ENCODE data around the gene PIK3R4. TPM values are rescaled to one million over a fixed set of nuclear protein-coding genes. Genes with fewer than 3 reads are reported as not detected.

The PIK3R4 gene
- total RNA-seq, 1 donor from 2014 or later: 21.9 TPM

DNA sequence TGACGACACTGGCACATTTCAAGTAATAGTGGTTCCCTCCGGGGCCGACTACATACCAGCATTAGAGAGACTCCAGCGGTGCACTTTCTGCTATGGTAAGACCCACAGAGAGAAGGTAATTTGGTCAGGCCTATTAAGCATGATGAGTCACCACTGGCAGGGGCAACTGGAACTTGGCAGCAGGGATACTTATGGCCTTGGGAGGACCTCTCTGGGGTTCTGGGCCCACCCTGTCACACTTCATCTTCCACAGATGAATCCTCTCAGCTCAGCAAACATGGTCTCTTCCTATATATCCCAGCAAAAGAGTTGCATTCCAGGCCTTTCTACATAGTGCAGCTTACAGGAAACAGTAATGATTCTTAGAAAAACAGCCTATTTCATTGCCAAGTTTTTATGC is 88.0 kb downstream of the PIK3R4 start:
- H3K27me3 Mint-ChIP-seq (ENCODE audit: unreplicated experiment): no peaks in the 10 kb centered on the region
- no peak overlapping the region for H3K4me3 Mint-ChIP-seq (ENCODE audit: unreplicated experiment)
- TF ChIP-seq, protein P1, sequence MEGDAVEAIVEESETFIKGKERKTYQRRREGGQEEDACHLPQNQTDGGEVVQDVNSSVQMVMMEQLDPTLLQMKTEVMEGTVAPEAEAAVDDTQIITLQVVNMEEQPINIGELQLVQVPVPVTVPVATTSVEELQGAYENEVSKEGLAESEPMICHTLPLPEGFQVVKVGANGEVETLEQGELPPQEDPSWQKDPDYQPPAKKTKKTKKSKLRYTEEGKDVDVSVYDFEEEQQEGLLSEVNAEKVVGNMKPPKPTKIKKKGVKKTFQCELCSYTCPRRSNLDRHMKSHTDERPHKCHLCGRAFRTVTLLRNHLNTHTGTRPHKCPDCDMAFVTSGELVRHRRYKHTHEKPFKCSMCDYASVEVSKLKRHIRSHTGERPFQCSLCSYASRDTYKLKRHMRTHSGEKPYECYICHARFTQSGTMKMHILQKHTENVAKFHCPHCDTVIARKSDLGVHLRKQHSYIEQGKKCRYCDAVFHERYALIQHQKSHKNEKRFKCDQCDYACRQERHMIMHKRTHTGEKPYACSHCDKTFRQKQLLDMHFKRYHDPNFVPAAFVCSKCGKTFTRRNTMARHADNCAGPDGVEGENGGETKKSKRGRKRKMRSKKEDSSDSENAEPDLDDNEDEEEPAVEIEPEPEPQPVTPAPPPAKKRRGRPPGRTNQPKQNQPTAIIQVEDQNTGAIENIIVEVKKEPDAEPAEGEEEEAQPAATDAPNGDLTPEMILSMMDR (IDR thresholded peaks at IDR 0.05): no peak
- H3K27ac Mint-ChIP-seq (ENCODE audit: unreplicated experiment): peak overlapping the region; percentile 15
- peaks cover 2% of the 10 kb centered on the region for H3K36me3 Mint-ChIP-seq (ENCODE audit: unreplicated experiment)
- no peaks in the 10 kb centered on the region for H3K9me3 Mint-ChIP-seq (ENCODE audit: unreplicated experiment)
- H3K4me1 Mint-ChIP-seq (ENCODE audit: unreplicated experiment): peaks cover 13% of the 10 kb centered on the region
- DNase-seq (ENCODE audit: extremely low spot score, unreplicated experiment): no peak

DNA sequence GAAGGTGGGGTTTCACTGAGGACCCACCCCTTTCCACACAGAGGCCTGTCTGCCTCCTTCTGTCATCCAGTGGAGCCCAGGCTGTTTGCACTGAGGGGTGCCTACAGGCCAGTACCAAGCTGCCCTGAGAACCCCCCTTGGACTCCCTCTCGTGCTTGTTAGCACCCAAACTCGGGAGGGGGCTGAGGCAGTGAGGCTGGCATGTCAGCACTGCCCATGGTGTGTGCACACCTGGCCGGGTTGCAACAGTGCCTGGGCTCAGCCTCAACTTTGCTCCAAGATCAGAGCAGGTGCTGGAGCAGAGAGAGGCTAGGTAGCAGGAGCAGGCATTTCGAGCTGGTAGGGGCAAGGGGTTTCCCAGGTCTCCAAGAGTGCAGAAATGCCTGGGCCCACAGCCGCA is 90.0 kb downstream of the PIK3R4 start:
- no peak for DNase-seq (ENCODE audit: extremely low spot score, unreplicated experiment)
- H3K9me3 Mint-ChIP-seq (ENCODE audit: unreplicated experiment): no peaks in the 10 kb centered on the region

DNA sequence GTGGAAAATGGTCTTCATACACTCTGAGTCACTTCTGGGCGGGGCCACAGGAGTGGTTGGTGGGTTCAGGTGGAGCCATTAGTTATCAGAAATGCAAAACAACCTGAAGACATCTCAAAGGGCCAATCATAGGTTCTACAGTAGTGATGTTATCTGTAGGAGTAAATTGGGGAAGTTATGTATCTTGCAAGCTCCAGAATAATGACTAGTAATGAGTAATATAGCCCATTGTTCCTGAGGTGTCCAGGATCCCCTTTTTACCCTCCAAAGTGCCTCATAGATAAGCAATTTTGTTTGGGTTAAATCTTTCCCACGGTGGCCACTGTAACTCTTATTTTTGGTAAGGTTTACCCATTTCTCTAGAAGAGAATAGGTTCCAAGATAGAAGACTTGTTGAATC is 91.7 kb downstream of the PIK3R4 start:
- Mint-ChIP-seq H3K27ac (ENCODE audit: unreplicated experiment) (no peak overlapping the region), H3K36me3 (ENCODE audit: unreplicated experiment) (no peaks in the 10 kb centered on the region), H3K4me1 (ENCODE audit: unreplicated experiment) (peaks cover 7% of the 10 kb centered on the region), H3K4me3 (ENCODE audit: unreplicated experiment) (no peak overlapping the region), H3K9me3 (ENCODE audit: unreplicated experiment) (no peaks in the 10 kb centered on the region), H3K27me3 (ENCODE audit: unreplicated experiment) (no peaks in the 10 kb centered on the region)
- TF ChIP-seq, protein P1 (IDR thresholded peaks at IDR 0.05): no peak
- DNase-seq (ENCODE audit: extremely low spot score, unreplicated experiment): no peak

More for the DNA sequence above, 90.0 kb downstream of the PIK3R4 start:
- Mint-ChIP-seq H3K27ac (ENCODE audit: unreplicated experiment) (no peak overlapping the region), H3K36me3 (ENCODE audit: unreplicated experiment) (no peaks in the 10 kb centered on the region), H3K4me3 (ENCODE audit: unreplicated experiment) (no peak overlapping the region), H3K4me1 (ENCODE audit: unreplicated experiment) (peaks cover 12% of the 10 kb centered on the region), H3K27me3 (ENCODE audit: unreplicated experiment) (no peaks in the 10 kb centered on the region)
- TF ChIP-seq, protein P1 (IDR thresholded peaks at IDR 0.05): no peak

DNA sequence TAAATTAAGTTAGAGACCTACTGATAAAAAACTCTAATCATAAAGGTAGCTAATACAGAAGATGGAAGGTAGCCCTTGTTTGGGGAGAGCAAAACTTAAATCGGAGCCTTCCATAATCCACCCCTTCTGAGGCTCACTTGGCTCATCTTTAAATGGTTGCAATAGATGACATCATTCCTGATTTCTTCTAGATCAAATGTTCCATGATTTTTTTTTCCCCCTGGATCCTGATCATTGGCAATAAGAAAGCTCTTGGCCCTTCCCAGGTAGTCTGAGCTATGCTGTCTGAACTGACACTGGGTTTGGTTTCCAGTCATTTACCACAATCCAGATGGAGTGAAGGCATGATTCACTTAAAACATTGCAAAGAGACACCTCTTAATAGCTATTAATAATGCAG is 92.5 kb downstream of the PIK3R4 start:
- no peak for DNase-seq (ENCODE audit: extremely low spot score, unreplicated experiment)
- Mint-ChIP-seq H3K4me1 (ENCODE audit: unreplicated experiment) (peaks cover 7% of the 10 kb centered on the region), H3K4me3 (ENCODE audit: unreplicated experiment) (no peak overlapping the region), H3K9me3 (ENCODE audit: unreplicated experiment) (no peaks in the 10 kb centered on the region), H3K36me3 (ENCODE audit: unreplicated experiment) (no peaks in the 10 kb centered on the region), H3K27me3 (ENCODE audit: unreplicated experiment) (no peaks in the 10 kb centered on the region), H3K27ac (ENCODE audit: unreplicated experiment) (no peak overlapping the region)
- TF ChIP-seq, protein P1 (IDR thresholded peaks at IDR 0.05): no peak

DNA sequence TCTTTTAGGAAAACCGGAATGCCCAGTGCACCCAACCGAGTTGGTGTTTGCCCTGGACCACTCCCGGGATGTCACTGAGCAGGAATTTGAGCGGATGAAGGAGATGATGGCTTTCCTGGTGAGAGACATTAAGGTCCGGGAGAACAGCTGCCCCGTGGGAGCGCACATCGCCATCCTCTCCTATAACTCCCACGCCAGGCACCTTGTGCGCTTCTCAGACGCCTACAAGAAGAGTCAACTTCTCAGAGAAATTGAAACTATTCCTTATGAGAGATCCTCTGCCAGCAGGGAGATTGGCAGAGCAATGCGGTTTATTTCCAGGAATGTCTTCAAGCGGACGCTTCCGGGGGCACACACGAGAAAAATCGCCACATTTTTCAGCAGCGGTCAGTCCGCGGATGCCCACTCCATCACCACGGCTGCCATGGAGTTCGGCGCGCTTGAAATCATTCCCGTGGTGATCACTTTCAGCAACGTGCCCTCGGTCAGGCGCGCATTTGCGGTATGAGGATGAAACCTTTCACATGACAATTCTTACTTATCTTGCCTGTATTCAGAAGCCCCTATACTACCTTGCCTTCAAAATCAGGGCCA is 97.5 kb downstream of the PIK3R4 start:
- no peak for DNase-seq (ENCODE audit: extremely low spot score, unreplicated experiment)
- H3K36me3 Mint-ChIP-seq (ENCODE audit: unreplicated experiment): no peaks in the 10 kb centered on the region
- TF ChIP-seq, protein P1 (IDR thresholded peaks at IDR 0.05): no peak
- H3K4me3 Mint-ChIP-seq (ENCODE audit: unreplicated experiment): no peak overlapping the region
- H3K4me1 Mint-ChIP-seq (ENCODE audit: unreplicated experiment): no peaks in the 10 kb centered on the region
- H3K27ac Mint-ChIP-seq (ENCODE audit: unreplicated experiment): no peak overlapping the region
- no peaks in the 10 kb centered on the region for H3K9me3 Mint-ChIP-seq (ENCODE audit: unreplicated experiment)
- no peaks in the 10 kb centered on the region for H3K27me3 Mint-ChIP-seq (ENCODE audit: unreplicated experiment)

All from osteocyte (in vitro differentiated cells).